Lower leg skin (tissue), 3 donors: ENCODE measurements around the gene SELENOP.

Experiments
- CTCF ChIP-seq, 3 donors: fragments of 450-650 bp; IDR thresholded peaks; one replicate each; pipeline ENCODE4 v1.5.1; 2016; ENCODE audit warnings: antibody characterized with exemption in 3 of 3, mild to moderate bottlenecking in 3 of 3, moderate library complexity in 2 of 3
- POLR2A ChIP-seq, 2 donors: fragments of 450-650 bp; IDR thresholded peaks; one replicate each; pipeline ENCODE4 v1.6.1; 2016 to 2017; ENCODE audit warnings: antibody characterized with exemption in 2 of 2, mild to moderate bottlenecking in 1 of 2, moderate library complexity in 1 of 2

GRCh38 chr5:42832060-42832459, 20.4 kb upstream of the SELENOP start:
- TF ChIP-seq CTCF (IDR thresholded peaks at IDR 0.05), result no peak
- TF ChIP-seq POLR2A (IDR thresholded peaks at IDR 0.05), result no peak
